GM21786 (cell line): ENCODE data around the gene SYVN1.

ENCODE experiments used
- ATAC-seq: cut with Tn5 transposase; IDR thresholded peaks from one replicate; pipeline ENCODE4 v1.9.1; 2021; ENCODE audit not compliant: unreplicated experiment

Gene SYVN1

GRCh38 chr11:65112546-65113360 is 21.6 kb downstream of the SYVN1 start:
- ATAC-seq, result no peak

DNA sequence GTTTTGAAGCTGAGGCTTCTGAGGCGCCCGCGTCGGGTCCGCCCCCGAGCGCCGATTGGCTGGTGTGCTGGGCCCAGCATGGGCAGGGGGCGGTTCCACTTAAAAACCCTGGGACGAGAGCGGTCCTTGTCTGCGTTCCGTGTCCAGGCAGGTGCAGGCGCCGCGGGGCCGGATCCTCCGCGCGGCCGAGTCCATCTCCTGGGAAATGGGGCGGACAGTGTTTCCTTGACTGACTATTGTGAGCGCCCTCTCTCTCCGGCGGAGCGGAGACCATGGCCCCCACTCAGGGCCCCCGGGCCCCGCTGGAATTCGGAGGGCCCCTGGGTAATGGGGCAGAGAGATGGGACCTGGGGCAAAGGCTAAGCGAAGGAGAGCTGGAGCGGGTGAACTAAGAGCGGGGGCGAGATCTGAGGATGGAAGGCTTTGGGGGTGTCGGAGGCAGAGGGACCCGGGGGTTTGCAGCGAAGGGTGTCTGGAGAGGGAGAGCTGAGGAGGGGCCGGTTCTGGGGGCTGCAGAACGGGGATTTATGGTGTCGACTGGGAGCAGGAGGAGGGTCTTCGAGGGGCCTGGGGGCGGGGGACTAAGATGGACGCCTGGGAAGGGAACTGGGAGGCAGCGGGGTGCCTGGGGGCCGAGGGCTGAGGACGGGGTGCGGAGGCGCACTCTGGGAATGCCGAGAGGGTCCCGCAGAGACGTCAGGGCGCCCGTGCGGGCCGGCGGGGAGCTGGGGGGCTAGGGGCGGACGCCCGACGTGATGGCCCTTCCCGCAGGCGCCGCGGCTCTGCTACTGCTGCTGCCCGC is 22.4 kb downstream of the SYVN1 start, which contains the start of gene TM7SF2:
Gene TM7SF2, plus strand, starts transcription at position 129 of the 802 bp plus-strand sequence. Its CDS starts 144 bp downstream, at position 273.
- ATAC-seq, result peak; percentile 62

GRCh38 chr11:65111159-65111743 is 23.1 kb downstream of the SYVN1 start:
- ATAC-seq, result no peak

- peak; percentile 29 for ATAC-seq
Observed at GRCh38 chr11:65110354-65110861, 23.9 kb downstream of the SYVN1 start.

DNA sequence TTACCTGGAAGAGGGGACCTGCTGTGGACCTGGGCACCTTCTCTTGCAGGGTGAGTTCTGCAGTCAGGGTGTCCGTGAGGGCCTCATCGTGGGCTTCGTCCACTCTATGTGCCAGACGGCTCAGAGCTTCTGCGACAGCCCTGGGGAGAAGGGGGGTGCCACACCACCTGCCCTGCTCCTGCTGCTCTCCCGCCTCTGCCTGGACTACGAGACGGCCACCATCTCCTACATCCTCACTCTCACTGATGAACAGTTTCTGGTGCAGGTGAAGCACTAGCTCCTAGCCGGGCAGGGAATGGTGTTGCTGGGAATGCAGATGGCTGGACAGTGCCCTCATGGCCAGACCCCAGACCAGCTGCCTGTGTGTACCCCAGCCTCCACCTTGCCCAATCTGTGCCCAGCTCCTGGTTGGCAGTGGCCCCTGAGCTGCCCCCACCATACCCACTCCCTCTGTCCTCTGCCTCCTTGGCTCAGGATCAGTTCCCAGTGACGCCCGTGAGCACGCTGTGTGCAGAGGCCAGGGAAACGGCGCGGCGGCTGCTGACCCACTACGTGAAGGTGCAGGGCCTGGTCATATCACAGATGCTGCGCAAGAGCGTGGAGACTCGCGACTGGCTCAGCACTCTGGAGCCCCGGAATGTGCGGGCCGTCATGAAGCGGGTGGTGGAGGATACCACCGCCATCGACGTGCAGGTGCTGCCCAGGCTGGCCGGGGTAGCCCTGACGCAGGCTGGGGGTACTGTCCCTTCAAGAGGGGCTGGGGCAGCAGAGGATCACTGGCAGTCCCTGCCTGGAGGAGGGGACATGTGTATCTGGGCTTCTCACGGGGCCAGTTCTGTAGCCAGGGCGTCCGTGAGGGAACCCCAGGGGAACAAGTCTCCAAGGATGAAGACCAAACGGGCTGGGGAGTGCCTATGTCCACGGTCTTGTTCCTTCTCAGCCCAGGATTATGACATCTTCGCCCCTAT is 24.8 kb downstream of the SYVN1 start:
- ATAC-seq, result no peak

- ATAC-seq, result no peak
Observed at GRCh38 chr11:65108469-65109123, 25.7 kb downstream of the SYVN1 start.

- ATAC-seq, result no peak
Observed at GRCh38 chr11:65107751-65108468, 26.4 kb downstream of the SYVN1 start.

DNA sequence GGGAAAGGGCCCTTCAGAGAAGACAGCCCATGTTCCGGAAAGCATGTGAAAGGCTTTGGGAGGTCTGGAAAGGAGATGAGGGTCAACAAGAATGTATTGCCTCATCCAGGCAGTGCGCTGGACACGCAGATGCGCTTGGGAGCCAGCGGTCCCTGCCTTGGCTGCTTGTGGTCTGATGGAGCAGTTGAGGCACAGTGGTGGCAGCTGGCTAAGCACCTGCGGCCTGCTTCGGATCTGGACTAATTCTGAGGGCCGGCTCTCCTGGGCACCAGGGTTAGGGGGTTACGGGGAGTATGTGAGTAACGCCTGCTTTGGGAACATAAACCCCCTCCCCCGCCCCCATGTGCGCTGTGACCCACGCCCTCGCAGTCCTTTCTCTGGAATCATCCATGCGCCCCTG is 27.2 kb downstream of the SYVN1 start:
- no peak for ATAC-seq

DNA sequence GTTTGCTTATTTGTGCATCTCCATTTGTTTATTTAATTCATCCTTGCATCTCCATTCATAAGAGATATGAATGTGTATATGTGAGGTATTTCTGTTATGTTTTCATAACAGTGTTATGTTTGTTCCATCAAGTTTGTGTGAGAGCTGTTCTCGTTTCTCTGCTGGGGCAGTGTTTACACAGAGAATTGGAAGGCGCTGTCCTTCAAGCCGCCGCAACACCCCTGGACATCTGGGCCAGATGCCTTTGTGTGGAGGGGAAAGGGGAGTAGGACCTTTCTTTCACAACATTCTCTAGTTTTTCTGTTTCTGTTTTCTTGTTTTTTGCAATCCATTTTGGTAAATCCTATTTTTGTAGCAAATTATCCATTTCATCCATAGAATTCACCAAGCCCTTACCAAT is 29.7 kb downstream of the SYVN1 start:
- no peak for ATAC-seq

- ATAC-seq, result no peak
Observed at GRCh38 chr11:65103476-65103875, 30.8 kb downstream of the SYVN1 start.

- ATAC-seq, result no peak
Observed at GRCh38 chr11:65102142-65103095, 31.9 kb downstream of the SYVN1 start.

- ATAC-seq, result no peak
Observed at GRCh38 chr11:65100674-65101350, 33.5 kb downstream of the SYVN1 start.

DNA sequence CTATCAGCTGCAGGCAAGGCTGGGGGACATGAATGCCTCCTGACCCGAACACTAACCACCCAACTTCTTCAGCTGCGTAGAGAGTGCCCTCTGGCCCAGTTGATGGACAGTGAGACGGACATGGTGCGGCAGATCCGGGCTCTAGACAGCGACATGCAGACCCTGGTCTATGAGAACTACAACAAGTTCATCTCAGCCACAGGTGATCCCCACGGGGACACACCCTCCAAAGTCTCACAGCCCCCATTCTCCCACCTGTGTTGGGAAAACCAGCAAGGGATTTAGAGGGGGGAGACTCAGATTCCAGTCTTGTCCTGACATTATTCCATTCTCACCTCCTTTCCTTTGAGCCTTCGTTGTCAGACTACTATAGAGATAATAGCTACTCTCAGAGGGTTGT is 37.4 kb downstream of the SYVN1 start:
- no peak for ATAC-seq

DNA sequence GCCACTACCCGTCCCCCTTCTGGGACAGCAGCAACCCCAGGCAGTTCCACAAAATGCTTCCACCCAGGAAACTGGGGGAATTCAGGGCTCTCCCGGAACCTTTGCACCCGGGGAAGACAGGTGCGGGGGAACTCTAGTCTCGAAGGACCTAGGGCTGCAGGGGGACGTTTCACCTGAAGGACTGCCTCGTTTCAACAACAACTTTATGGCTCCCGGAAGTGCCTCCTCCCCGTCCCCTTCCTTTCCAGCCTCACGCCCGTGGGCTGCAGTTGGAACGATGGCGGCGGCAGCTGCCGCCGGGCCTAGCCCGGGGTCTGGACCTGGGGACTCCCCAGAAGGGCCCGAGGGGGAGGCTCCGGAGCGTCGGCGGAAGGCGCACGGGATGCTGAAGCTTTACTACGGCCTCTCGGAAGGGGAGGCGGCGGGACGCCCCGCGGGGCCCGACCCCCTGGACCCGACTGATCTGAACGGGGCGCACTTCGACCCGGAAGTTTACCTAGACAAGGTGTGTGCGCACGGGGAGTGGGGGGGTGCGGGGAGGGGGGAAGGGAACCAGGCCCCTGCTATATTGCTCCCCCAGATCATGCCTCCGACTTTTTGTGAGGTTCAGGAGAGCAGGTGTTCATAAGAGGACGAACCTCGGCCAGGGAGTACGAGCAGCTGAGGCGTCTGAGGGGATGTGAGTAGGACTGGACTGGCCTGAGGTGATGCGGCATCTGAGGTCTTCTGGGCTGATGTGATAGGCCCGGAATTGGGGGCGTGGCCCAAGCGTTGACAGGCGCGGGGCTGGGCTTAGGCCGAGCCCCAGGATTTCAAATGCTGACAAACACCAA is 38.1 kb downstream of the SYVN1 start, which contains the start of gene VPS51:
Gene VPS51, plus strand, starts transcription at position 241 of the 833 bp plus-strand sequence. Its CDS starts 37 bp downstream, at position 278.
- ATAC-seq, result peak; percentile 90

DNA sequence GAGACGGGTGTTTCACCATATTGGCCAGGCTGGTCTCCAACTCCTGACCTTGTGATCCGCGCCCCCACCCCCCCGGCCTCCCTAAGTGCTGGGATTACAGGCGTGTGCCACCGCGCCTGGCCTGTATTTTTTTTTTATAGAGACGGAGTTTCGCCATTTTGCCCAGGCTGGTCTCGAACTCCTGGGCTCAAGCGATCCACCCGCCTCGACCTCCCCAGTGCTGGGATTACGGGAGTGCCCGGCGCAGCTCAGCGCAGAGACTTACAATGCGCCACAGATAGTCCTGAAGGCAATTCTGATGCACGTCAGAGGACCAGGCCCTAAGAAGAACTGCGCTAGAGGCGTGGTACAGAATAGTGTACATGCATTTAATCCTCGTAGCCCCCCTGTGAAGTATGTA is 38.9 kb downstream of the SYVN1 start:
- no peak for ATAC-seq

GRCh38 chr11:65090628-65091027 is 43.7 kb downstream of the SYVN1 start:
- ATAC-seq, result no peak
